HCT116 (cell line): Measurements from ENCODE around the gene LRFN2. TPM values are rescaled to one million over a fixed set of nuclear protein-coding genes. Genes with fewer than 3 reads are reported as not detected.

ENCODE experiments used
- ATAC-seq: fragments of 200-7000 bp; cut with Tn5 transposase; 2 replicates; pipeline ENCODE4 v1.9.1; 2020; ENCODE audit warnings: mild to moderate bottlenecking, moderate library complexity
- BruUV-seq: library from RNA; stranded (reverse); fragments of 400-500 nt; replicated peaks from 2 replicates; lab custom pipeline; 2021; lab: Mats Ljungman, UMichigan
- CTCF ChIA-PET: fragments of 300-600 bp; sonication (Branson Sonifier 250); formaldehyde crosslinking; loops from one replicate; lab custom pipeline; 2021; ENCODE audit warnings: antibody characterized with exemption; lab: Charles Lee
- POLR2A ChIA-PET: fragments of 300-600, 350-600 bp; sonication (Branson Sonifier 250); formaldehyde crosslinking; loops from one replicate; lab custom pipeline; 2021; ENCODE audit warnings: antibody characterized with exemption; lab: Charles Lee
- RAD21 ChIA-PET, 2 experiments: fragments of 300-600 bp; sonication (Branson Sonifier 250); formaldehyde crosslinking; loops; one replicate each; lab custom pipeline; 2023; ENCODE audit warnings: low total read pairs in 2 of 2; ENCODE audit not compliant: uncharacterized antibody in 2 of 2, unreplicated experiment in 2 of 2, low non-redundant PET in 1 of 2; lab: Charles Lee
- DNase-seq: peaks from one replicate; pipeline ENCODE4 v3.0.0-alpha.2; 2010; ENCODE audit warnings: low read depth, low spot score
- H2AFZ ChIP-seq: fragments of 200-600 bp; shearing (Covaris generic), sonication (generic); 2 replicates; pipeline ENCODE4 v1.6.1; 2017; ENCODE audit warnings: low read depth, mixed run types, mixed read lengths, antibody characterized with exemption, low read length; ENCODE audit not compliant: poor library complexity, severe bottlenecking
- H3K27ac ChIP-seq: 2 replicates; pipeline ENCODE4 v1.5.1; 2012; ENCODE audit warnings: low read depth, low read length
- H3K27me3 ChIP-seq: fragments of 200-600 bp; sonication (generic); 2 replicates; pipeline ENCODE4 v1.6.1; 2016; ENCODE audit warnings: mixed run types, low read length, mixed read lengths; ENCODE audit not compliant: insufficient read depth
- H3K36me3 ChIP-seq, 2 experiments: fragments of 200-500 bp in 1 of 2; fragments of 200-600 bp in 1 of 2; sonication (Bioruptor generic) in 1 of 2; sonication (generic) in 1 of 2; 2 replicates each; pipeline versions ENCODE4 v1.5.1 to v1.6.1; 2014 to 2016; ENCODE audit warnings: low read length in 2 of 2, inconsistent platforms in 1 of 2, mixed read lengths in 1 of 2, mixed run types in 1 of 2; ENCODE audit not compliant: insufficient read depth in 2 of 2, control insufficient read depth in 1 of 2
- H3K4me1 ChIP-seq, 2 experiments: fragments of 200-600 bp in 1 of 2; sonication (generic) in 1 of 2; 2 replicates each; pipeline versions ENCODE4 v1.5.1 to v1.6.1; 2012 to 2017; ENCODE audit warnings: low read length in 2 of 2, inconsistent platforms in 1 of 2, mild to moderate bottlenecking in 1 of 2, mixed read lengths in 1 of 2, mixed run types in 1 of 2, moderate library complexity in 1 of 2; ENCODE audit not compliant: insufficient read depth in 2 of 2, control insufficient read depth in 1 of 2
- H3K4me2 ChIP-seq: fragments of 200-600 bp; sonication (generic); 2 replicates; pipeline ENCODE4 v1.6.1; 2017; ENCODE audit warnings: mixed run types, low read length, mixed read lengths
- H3K4me3 ChIP-seq, 2 experiments: fragments of 200-600 bp in 1 of 2; sonication (generic) in 1 of 2; replicated peaks in 1 of 2; 2 replicates each; pipeline ENCODE4 v1.5.1; 2011 to 2016; ENCODE audit warnings: low read length in 2 of 2, control low read depth in 1 of 2, low read depth in 1 of 2, mild to moderate bottlenecking in 1 of 2, mixed read lengths in 1 of 2, mixed run types in 1 of 2
- H3K79me2 ChIP-seq: fragments of 200-600 bp; sonication (generic); 2 replicates; pipeline ENCODE4 v1.6.1; 2017; ENCODE audit warnings: mild to moderate bottlenecking, mixed run types, low read length, moderate library complexity, mixed read lengths; ENCODE audit not compliant: insufficient read depth
- H3K9ac ChIP-seq: fragments of 200-600 bp; sonication (generic); 2 replicates; pipeline ENCODE4 v1.6.1; 2016; ENCODE audit warnings: low read length, mixed read lengths
- H3K9me2 ChIP-seq: fragments of 200-600 bp; sonication (generic), shearing (Covaris generic); 2 replicates; pipeline ENCODE4 v1.6.1; 2017; ENCODE audit warnings: mixed run types, mild to moderate bottlenecking, moderate library complexity; ENCODE audit not compliant: insufficient read depth
- H3K9me3 ChIP-seq, 2 experiments: fragments of 200-500 bp in 1 of 2; fragments of 200-600 bp in 1 of 2; sonication (Bioruptor generic) in 1 of 2; sonication (generic) in 1 of 2; 2 replicates each; pipeline ENCODE4 v1.6.1; 2014 to 2017; ENCODE audit warnings: low read length in 2 of 2, mixed read lengths in 2 of 2, inconsistent platforms in 1 of 2, low read depth in 1 of 2, mild to moderate bottlenecking in 1 of 2, mixed run types in 1 of 2, moderate library complexity in 1 of 2; ENCODE audit not compliant: control insufficient read depth in 1 of 2, insufficient read depth in 1 of 2
- H4K20me1 ChIP-seq: fragments of 200-600 bp; sonication (generic), shearing (Covaris generic); 2 replicates; pipeline ENCODE4 v1.6.1; 2017; ENCODE audit warnings: mixed run types, mild to moderate bottlenecking, moderate library complexity; ENCODE audit not compliant: insufficient read depth
- CBX3 ChIP-seq: IDR thresholded peaks from 2 replicates; pipeline ENCODE4 v1.6.1; 2012; ENCODE audit warnings: low read depth
- CEBPB ChIP-seq: IDR thresholded peaks from 2 replicates; pipeline ENCODE4 v1.6.1; 2012; ENCODE audit warnings: low read depth
- CTCF ChIP-seq, 3 experiments: fragments of 200-600 bp in 1 of 3; sonication (generic) in 1 of 3; IDR thresholded peaks in 2 of 3; conservative IDR thresholded peaks in 1 of 3; 2 replicates each; pipeline ENCODE4 v1.5.1; 2012 to 2017; ENCODE audit warnings: low read depth in 2 of 3, low read length in 2 of 3, antibody characterized with exemption in 1 of 3, borderline replicate concordance in 1 of 3, control low read depth in 1 of 3, mild to moderate bottlenecking in 1 of 3, mixed read lengths in 1 of 3, mixed run types in 1 of 3, moderate library complexity in 1 of 3; ENCODE audit not compliant: insufficient read depth in 1 of 3
- EGR1 ChIP-seq: IDR thresholded peaks from 2 replicates; pipeline ENCODE4 v1.6.1; 2012; ENCODE audit warnings: low read depth
- EZH2 ChIP-seq: fragments of 200-600 bp; sonication (generic); IDR thresholded peaks from 2 replicates; pipeline ENCODE4 v1.6.1; 2017; ENCODE audit warnings: antibody characterized with exemption, mixed run types
- EZH2phosphoT487 ChIP-seq: fragments of 200-600 bp; IDR thresholded peaks from 2 replicates; pipeline ENCODE4 v1.6.1; 2018; ENCODE audit warnings: antibody characterized with exemption, borderline replicate concordance
- FOSL1 ChIP-seq: IDR thresholded peaks from 2 replicates; pipeline ENCODE4 v1.6.1; 2012; ENCODE audit warnings: low read depth
- POLR2A ChIP-seq: IDR thresholded peaks from 2 replicates; pipeline ENCODE4 v1.7.0; 2011; ENCODE audit warnings: borderline replicate concordance; ENCODE audit not compliant: insufficient read depth, insufficient read length; ENCODE audit errors: extremely low read depth
- POLR2AphosphoS5 ChIP-seq: IDR thresholded peaks from 2 replicates; pipeline ENCODE4 v1.6.1; 2011; ENCODE audit warnings: mild to moderate bottlenecking, low read depth, low read length, moderate library complexity
- REST ChIP-seq: IDR thresholded peaks from 2 replicates; pipeline ENCODE4 v1.6.1; 2012; ENCODE audit warnings: low read depth
- SP1 ChIP-seq: IDR thresholded peaks from 2 replicates; pipeline ENCODE4 v1.6.1; 2012; ENCODE audit warnings: low read depth
- SRF ChIP-seq: IDR thresholded peaks from 2 replicates; pipeline ENCODE4 v1.6.1; 2012; ENCODE audit warnings: low read depth
- TCF7L2 ChIP-seq: IDR thresholded peaks from 2 replicates; pipeline ENCODE4 v1.7.0; 2011; ENCODE audit warnings: borderline replicate concordance, inconsistent platforms; ENCODE audit not compliant: insufficient read depth, insufficient read length; ENCODE audit errors: extremely low read depth
- YY1 ChIP-seq: IDR thresholded peaks from 2 replicates; pipeline ENCODE4 v1.6.1; 2011; ENCODE audit warnings: low read length, low read depth, moderate library complexity, mild to moderate bottlenecking; ENCODE audit not compliant: insufficient replicate concordance; ENCODE audit errors: extremely low read depth
- intact Hi-C: fragments of 100-400 bp; cut with micrococcal nuclease; formaldehyde crosslinking; loops from 2 replicates; pipeline ENCODE4 v1.10.0; 2022
- total RNA-seq: library from RNA; stranded (reverse); gene quantifications from one replicate; pipeline ENCODE4 v1.2.1, GENCODE V29; 2021; ENCODE audit not compliant: unreplicated experiment

The LRFN2 gene
- total RNA-seq, 1 experiment from 2014 or later = not detected

DNA sequence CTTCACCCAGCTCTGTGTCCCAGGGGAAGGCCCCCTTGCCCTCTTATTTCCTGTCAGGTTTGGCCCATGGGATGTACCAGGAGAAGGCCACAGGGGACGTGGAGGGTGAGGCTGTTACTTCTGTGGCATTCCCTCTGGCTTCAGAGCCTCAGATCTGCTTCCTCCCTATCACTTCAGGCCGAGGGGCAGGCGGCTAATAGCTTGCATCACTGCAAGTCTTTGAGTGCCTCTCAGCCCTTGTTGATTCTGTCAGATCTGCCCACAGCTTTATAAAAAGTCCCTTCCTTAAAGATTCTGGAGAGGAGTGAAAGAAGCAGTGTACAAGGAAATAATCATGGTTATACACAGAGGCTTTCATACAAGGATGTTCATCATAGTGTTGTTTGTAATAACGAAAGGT is 86.9 kb downstream of the LRFN2 start:
- Histone ChIP-seq H3K4me1 (peaks cover 0 to 10% of the 10 kb centered on the region in 2 experiments; a peak in 2 of 4 replicates), H3K9me3 (no peaks in the 10 kb centered on the region), H2AFZ (no peak overlapping the region), H4K20me1 (no peaks in the 10 kb centered on the region), H3K4me2 (no peak overlapping the region), H3K9me2 (no peaks in the 10 kb centered on the region), H3K27ac (no peak overlapping the region), H3K4me3 (no peak overlapping the region), H3K36me3 (no peaks in the 10 kb centered on the region), H3K9ac (no peak overlapping the region), H3K79me2 (no peaks in the 10 kb centered on the region), H3K27me3 (peaks cover 41% of the 10 kb centered on the region)
- DNase-seq (no peak), ATAC-seq (no peak)
- CTCF ChIA-PET = no interaction called here
- RAD21 ChIA-PET = no interaction called here
- intact Hi-C loops = no loop called here
- BruUV-seq = no TSS peak
- POLR2A ChIA-PET = no interaction called here
- TF ChIP-seq YY1 (no peak), POLR2AphosphoS5 (no peak), REST (no peak), CEBPB (no peak), SP1 (no peak), POLR2A (no peak), EZH2 (no peak), SRF (no peak), CBX3 (no peak), CTCF (IDR thresholded peaks at IDR 0.05 in 2 of 3, conservative IDR thresholded peaks at IDR 0.05 in 1 of 3; ENCODE audit: borderline replicate concordance in 1 of 3, insufficient read depth in 1 of 3, low read depth in 2 of 3, low read length in 2 of 3) (no peak), EGR1 (no peak), TCF7L2 (no peak), FOSL1 (no peak), EZH2phosphoT487 (no peak)
